ENCODE results near the gene ARHGAP24. TPM values are rescaled to one million over a fixed set of nuclear protein-coding genes. Genes with fewer than 3 reads are reported as not detected.

Gene ARHGAP24
- total and polyA plus RNA-seq, 2 donors (not counting 1 experiment from before 2014, with no cell fraction given) = 48.4 to 141 TPM

DNA sequence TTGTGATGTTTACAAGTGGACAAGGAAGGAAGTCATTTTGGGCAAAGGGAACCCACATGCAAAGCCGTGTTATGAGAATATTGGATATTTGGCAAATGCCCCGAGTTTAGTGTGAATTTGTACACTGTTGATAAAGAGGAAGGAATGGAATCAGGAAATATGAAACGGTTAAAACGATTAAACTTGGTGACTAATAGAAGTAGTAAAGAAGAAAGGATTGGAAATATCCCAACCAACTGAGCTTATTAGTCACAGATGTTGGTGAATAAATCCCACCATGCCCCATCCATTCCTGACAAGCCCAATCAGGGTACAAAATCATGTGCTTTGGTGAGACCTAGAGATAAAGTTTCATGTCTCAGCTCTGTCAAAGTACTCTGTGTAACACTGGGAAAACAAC, 22.0 kb downstream of the ARHGAP24 start:
- Mint-ChIP-seq H3K4me3 (no peak overlapping the region), H3K4me1 (peaks cover 58% of the 10 kb centered on the region), H3K27ac (peak overlapping the region; percentile 2), H3K27me3 (no peaks in the 10 kb centered on the region), H3K9me3 (ENCODE audit: insufficient read depth) (peaks cover 2% of the 10 kb centered on the region)
- Histone ChIP-seq H4K20me1 (ENCODE audit: control insufficient read depth, insufficient read depth, low read length, poor library complexity, severe bottlenecking) (peaks cover 8% of the 10 kb centered on the region), H3K27me3 (replicated peaks in 1 of 4; ENCODE audit: control extremely low read depth in 1 of 4, control insufficient read depth in 3 of 4, insufficient read depth in 4 of 4, low read length in 3 of 4) (no peaks in the 10 kb centered on the region), H3K9me3 (ENCODE audit: control extremely low read depth in 1 of 3, control insufficient read depth in 2 of 3, insufficient read depth in 1 of 3, low read length in 2 of 3) (peaks cover 0 to 8% (median 0%) of the 10 kb centered on the region in 3 donors), H3K4me1 (ENCODE audit: control insufficient read depth in 2 of 2, insufficient read depth in 2 of 2, low read length in 2 of 2) (peaks cover 37 to 41% of the 10 kb centered on the region in 2 donors), H3K36me3 (replicated peaks in 1 of 2; ENCODE audit: control extremely low read depth in 1 of 2, control insufficient read depth in 1 of 2, extremely low read depth in 1 of 2, insufficient read depth in 2 of 2, low read length in 1 of 2) (peaks cover 0 to 5% of the 10 kb centered on the region in 2 experiments), H3K9ac (ENCODE audit: low read length) (no peak overlapping the region), H3K79me2 (ENCODE audit: control insufficient read depth, insufficient read depth, low read length) (peaks cover 76% of the 10 kb centered on the region), H3K4me3 (ENCODE audit: control extremely low read depth in 1 of 5, extremely low read depth in 1 of 5, insufficient read depth in 1 of 5, low read depth in 2 of 5, low read length in 4 of 5) (no peak overlapping the region), H3K27ac (ENCODE audit: low read length in 2 of 2) (peak overlapping the region; percentile 17 to 91), H2AFZ (ENCODE audit: insufficient read depth, low read depth, low read length, poor library complexity, severe bottlenecking) (no peak overlapping the region), H3K4me2 (replicated peaks; ENCODE audit: low read depth, low read length, poor library complexity, severe bottlenecking) (peak overlapping the region; percentile 17)
- intact Hi-C loops (cut with micrococcal nuclease) = loop anchor here (5.0 kb wide), 1 partner anchor 35 kb away; no protein-coding TSS in a partner anchor
- ATAC-seq (ENCODE audit: low read depth) = no peak
- ChIA-PET CTCF (interaction anchor here (0.6 to 2.6 kb wide), 2 partner anchors 9 to 251 kb away, joined by 4 to 14 read pairs; no protein-coding TSS in a partner anchor), POLR2A (interaction anchor here (1.0 kb wide), 1 partner anchor 19 kb away, joined by 3 read pairs; no protein-coding TSS in a partner anchor)
- TF ChIP-seq, protein P1, sequence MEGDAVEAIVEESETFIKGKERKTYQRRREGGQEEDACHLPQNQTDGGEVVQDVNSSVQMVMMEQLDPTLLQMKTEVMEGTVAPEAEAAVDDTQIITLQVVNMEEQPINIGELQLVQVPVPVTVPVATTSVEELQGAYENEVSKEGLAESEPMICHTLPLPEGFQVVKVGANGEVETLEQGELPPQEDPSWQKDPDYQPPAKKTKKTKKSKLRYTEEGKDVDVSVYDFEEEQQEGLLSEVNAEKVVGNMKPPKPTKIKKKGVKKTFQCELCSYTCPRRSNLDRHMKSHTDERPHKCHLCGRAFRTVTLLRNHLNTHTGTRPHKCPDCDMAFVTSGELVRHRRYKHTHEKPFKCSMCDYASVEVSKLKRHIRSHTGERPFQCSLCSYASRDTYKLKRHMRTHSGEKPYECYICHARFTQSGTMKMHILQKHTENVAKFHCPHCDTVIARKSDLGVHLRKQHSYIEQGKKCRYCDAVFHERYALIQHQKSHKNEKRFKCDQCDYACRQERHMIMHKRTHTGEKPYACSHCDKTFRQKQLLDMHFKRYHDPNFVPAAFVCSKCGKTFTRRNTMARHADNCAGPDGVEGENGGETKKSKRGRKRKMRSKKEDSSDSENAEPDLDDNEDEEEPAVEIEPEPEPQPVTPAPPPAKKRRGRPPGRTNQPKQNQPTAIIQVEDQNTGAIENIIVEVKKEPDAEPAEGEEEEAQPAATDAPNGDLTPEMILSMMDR (IDR thresholded peaks at IDR 0.05) = no peak
- no peak for TF ChIP-seq EZH2 (IDR thresholded peaks at IDR 0.05; ENCODE audit: borderline replicate concordance, insufficient read depth, low read depth, low read length, poor library complexity, severe bottlenecking)
- WGBS (ENCODE audit: insufficient coverage) = 15% methylated on average over 2 of the region's 4 CpGs
- DNase-seq = peak; percentile 12

- Histone ChIP-seq H3K4me3 (ENCODE audit: control extremely low read depth in 1 of 5, extremely low read depth in 1 of 5, insufficient read depth in 1 of 5, low read depth in 2 of 5, low read length in 4 of 5) (peak overlapping the region in 1 of 5 experiments; percentile 34), H4K20me1 (ENCODE audit: control insufficient read depth, insufficient read depth, low read length, poor library complexity, severe bottlenecking) (peaks cover 4% of the 10 kb centered on the region), H3K36me3 (replicated peaks in 1 of 2; ENCODE audit: control extremely low read depth in 1 of 2, control insufficient read depth in 1 of 2, extremely low read depth in 1 of 2, insufficient read depth in 2 of 2, low read length in 1 of 2) (peaks cover 0 to 5% of the 10 kb centered on the region in 2 experiments), H3K4me2 (replicated peaks; ENCODE audit: low read depth, low read length, poor library complexity, severe bottlenecking) (peak overlapping the region; percentile 50), H3K79me2 (ENCODE audit: control insufficient read depth, insufficient read depth, low read length) (peaks cover 77% of the 10 kb centered on the region), H3K4me1 (ENCODE audit: control insufficient read depth in 2 of 2, insufficient read depth in 2 of 2, low read length in 2 of 2) (peaks cover 36 to 45% of the 10 kb centered on the region in 2 donors), H3K9ac (ENCODE audit: low read length) (peak overlapping the region; percentile 23), H2AFZ (ENCODE audit: insufficient read depth, low read depth, low read length, poor library complexity, severe bottlenecking) (peak overlapping the region; percentile 62), H3K9me3 (ENCODE audit: control extremely low read depth in 1 of 3, control insufficient read depth in 2 of 3, insufficient read depth in 1 of 3, low read length in 2 of 3) (peaks cover 0 to 8% (median 0%) of the 10 kb centered on the region in 3 donors), H3K27me3 (replicated peaks in 1 of 4; ENCODE audit: control extremely low read depth in 1 of 4, control insufficient read depth in 3 of 4, insufficient read depth in 4 of 4, low read length in 3 of 4) (no peaks in the 10 kb centered on the region), H3K27ac (ENCODE audit: low read length in 2 of 2) (peak overlapping the region; percentile 67 to 91)
- DNase-seq (peak; percentile 82), ATAC-seq (ENCODE audit: low read depth) (peak; percentile 97)
- peaks cover 2% of the 10 kb centered on the region for H3K9me3 Mint-ChIP-seq (ENCODE audit: insufficient read depth)
- H3K4me1 Mint-ChIP-seq = peaks cover 63% of the 10 kb centered on the region
- ChIA-PET CTCF (interaction anchor here (1.0 to 2.6 kb wide), 5 partner anchors 18 to 350 kb away, joined by 3 to 14 read pairs (median 4); no protein-coding TSS in a partner anchor), POLR2A (interaction anchor here (1.0 kb wide), 1 partner anchor 20 kb away, joined by 3 read pairs; no protein-coding TSS in a partner anchor)
- H3K27ac Mint-ChIP-seq = peak overlapping the region; percentile 89
- peak overlapping the region; percentile 66 for H3K4me3 Mint-ChIP-seq
- WGBS (ENCODE audit: insufficient coverage) = 0% methylated on average over 1 of the region's 5 CpGs
- no peaks in the 10 kb centered on the region for H3K27me3 Mint-ChIP-seq
- intact Hi-C loops (cut with micrococcal nuclease) = loop anchor here (2.0 to 5.0 kb wide), 2 partner anchors 17 to 34 kb away; no protein-coding TSS in a partner anchor
- TF ChIP-seq, protein P1 (IDR thresholded peaks at IDR 0.05) = no peak
- TF ChIP-seq EZH2 (IDR thresholded peaks at IDR 0.05; ENCODE audit: borderline replicate concordance, insufficient read depth, low read depth, low read length, poor library complexity, severe bottlenecking) = no peak
Observed at GRCh38 chr4:85498068-85498733, 23.3 kb downstream of the ARHGAP24 start.
